Mucosa of stomach (tissue), 1 donor: ENCODE data around the gene PPM1H.
"Not testable (repeated sequence)": the region's sequence is repeated elsewhere in the genome, so short reads cannot be mapped to it uniquely, and the experiment has no call there.

Experiments used
- H3K27me3 ChIP-seq: one replicate; pipeline ENCODE4 v1.7.0; 2013; ENCODE audit warnings: mild to moderate bottlenecking, low read length; ENCODE audit not compliant: control insufficient read depth, insufficient read depth
- H3K36me3 ChIP-seq: one replicate; pipeline ENCODE4 v1.7.0; 2013; ENCODE audit warnings: low read length; ENCODE audit not compliant: control insufficient read depth, insufficient read depth
- H3K4me1 ChIP-seq: one replicate; pipeline ENCODE4 v1.7.0; 2013; ENCODE audit warnings: mild to moderate bottlenecking, low read length; ENCODE audit not compliant: control insufficient read depth, insufficient read depth
- H3K4me3 ChIP-seq: one replicate; pipeline ENCODE4 v1.7.0; 2013; ENCODE audit warnings: low read length
- H3K9ac ChIP-seq: one replicate; pipeline ENCODE4 v1.7.0; 2013; ENCODE audit warnings: mild to moderate bottlenecking, low read length, moderate library complexity
- H3K9me3 ChIP-seq: one replicate; pipeline ENCODE4 v1.7.0; 2013; ENCODE audit warnings: mild to moderate bottlenecking, low read length, moderate library complexity; ENCODE audit not compliant: control insufficient read depth
- donor health status: Pancreatic carcinoma.

Gene PPM1H

GRCh38 chr12:62934799-62935674 lies at the start of gene PPM1H:
PPM1H (minus strand) TSS chr12:62935150; CDS start chr12:62934736, 414 bp downstream.
- Histone ChIP-seq H3K27me3 (no peaks in the 10 kb centered on the region), H3K4me1 (no peaks in the 10 kb centered on the region), H3K9me3 (no peaks in the 10 kb centered on the region), H3K4me3 (peak within 1 kb of the TSS; percentile 45), H3K36me3 (no peaks in the 10 kb centered on the region), H3K9ac (peak within 1 kb of the TSS; percentile 85)

DNA sequence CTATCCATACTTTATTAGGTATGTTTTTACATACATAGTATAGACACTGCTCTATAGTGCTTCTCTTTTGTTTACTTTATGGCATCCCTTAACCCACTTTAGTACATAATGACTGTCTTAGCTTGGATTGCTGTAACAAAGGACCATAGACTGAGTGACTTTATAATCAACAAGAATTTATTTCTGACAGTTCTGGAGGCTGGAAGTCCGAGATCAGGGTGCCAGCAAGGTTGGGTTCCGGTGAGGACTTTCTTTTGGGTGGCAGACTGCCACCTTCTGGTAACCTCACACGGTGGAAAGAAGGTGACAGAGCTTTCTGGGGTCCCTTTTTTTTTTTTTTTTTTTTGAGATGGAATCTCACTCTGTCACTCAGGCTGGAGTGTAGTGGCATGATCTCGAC lies 48.6 kb upstream of the PPM1H start:
- no peak overlapping the region for H3K4me3 ChIP-seq
- H3K27me3 ChIP-seq, result no peaks in the 10 kb centered on the region
- no peaks in the 10 kb centered on the region for H3K36me3 ChIP-seq
- no peaks in the 10 kb centered on the region for H3K4me1 ChIP-seq
- H3K9me3 ChIP-seq, result no peaks in the 10 kb centered on the region
- no peak overlapping the region for H3K9ac ChIP-seq

DNA sequence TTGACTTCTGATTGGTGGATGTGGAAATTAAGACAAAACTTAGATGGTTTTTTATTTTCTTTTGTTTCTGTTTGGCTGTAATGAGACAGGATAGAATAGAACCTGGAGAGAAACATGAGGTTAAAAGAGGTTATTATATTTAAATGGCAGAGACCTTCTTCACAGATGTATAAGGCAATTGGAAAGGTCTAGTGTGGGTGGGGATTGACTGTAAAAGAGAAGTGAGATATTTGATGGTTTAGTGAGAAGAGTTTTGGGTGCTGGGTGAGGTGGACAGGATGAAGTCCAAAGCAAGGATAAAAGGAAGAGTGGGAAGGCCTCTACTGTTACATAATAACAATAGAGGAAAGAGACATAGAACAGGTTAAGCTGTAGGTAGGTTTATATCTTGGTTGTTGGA lies 43.8 kb upstream of the PPM1H start:
- Histone ChIP-seq H3K36me3 (no peaks in the 10 kb centered on the region), H3K9ac (no peak overlapping the region), H3K27me3 (no peaks in the 10 kb centered on the region), H3K9me3 (no peaks in the 10 kb centered on the region), H3K4me3 (no peak overlapping the region), H3K4me1 (no peaks in the 10 kb centered on the region)

DNA sequence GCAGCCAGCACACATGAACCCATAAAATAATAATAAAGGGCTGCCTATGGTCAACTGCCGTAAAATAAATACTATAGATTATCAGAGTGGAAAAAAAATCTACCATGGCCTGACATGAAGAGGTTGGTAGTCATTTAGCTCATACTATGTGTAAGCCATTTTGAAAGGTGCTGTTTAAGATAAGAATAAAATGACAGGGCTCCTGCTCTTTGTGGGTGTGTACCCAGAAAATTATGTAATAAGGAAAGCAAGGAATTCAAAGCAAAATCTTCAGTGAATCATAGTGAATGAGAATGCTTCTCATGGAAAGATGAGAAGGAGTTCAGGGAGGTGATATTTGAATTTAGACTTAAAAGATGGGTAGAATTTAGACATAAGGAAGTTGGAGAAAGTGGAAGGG lies 42.9 kb upstream of the PPM1H start:
- Histone ChIP-seq H3K4me3 (no peak overlapping the region), H3K4me1 (no peaks in the 10 kb centered on the region), H3K9me3 (no peaks in the 10 kb centered on the region), H3K9ac (no peak overlapping the region), H3K27me3 (no peaks in the 10 kb centered on the region), H3K36me3 (no peaks in the 10 kb centered on the region)

GRCh38 chr12:62977418-62977817 lies 42.5 kb upstream of the PPM1H start:
- H3K4me3 ChIP-seq, result no peak overlapping the region
- H3K9me3 ChIP-seq, result no peaks in the 10 kb centered on the region
- H3K9ac ChIP-seq, result no peak overlapping the region
- no peaks in the 10 kb centered on the region for H3K27me3 ChIP-seq
- no peaks in the 10 kb centered on the region for H3K36me3 ChIP-seq
- H3K4me1 ChIP-seq, result no peaks in the 10 kb centered on the region

GRCh38 chr12:62976110-62976662 lies 41.2 kb upstream of the PPM1H start:
- no peaks in the 10 kb centered on the region for H3K4me1 ChIP-seq
- no peak overlapping the region for H3K9ac ChIP-seq
- no peaks in the 10 kb centered on the region for H3K9me3 ChIP-seq
- H3K27me3 ChIP-seq, result no peaks in the 10 kb centered on the region
- no peak overlapping the region for H3K4me3 ChIP-seq
- H3K36me3 ChIP-seq, result no peaks in the 10 kb centered on the region

- Histone ChIP-seq H3K9ac (no peak overlapping the region), H3K9me3 (no peaks in the 10 kb centered on the region), H3K36me3 (no peaks in the 10 kb centered on the region), H3K4me3 (no peak overlapping the region), H3K4me1 (peaks cover 24% of the 10 kb centered on the region), H3K27me3 (no peaks in the 10 kb centered on the region)
Observed at GRCh38 chr12:62971769-62972525, 37.0 kb upstream of the PPM1H start.

DNA sequence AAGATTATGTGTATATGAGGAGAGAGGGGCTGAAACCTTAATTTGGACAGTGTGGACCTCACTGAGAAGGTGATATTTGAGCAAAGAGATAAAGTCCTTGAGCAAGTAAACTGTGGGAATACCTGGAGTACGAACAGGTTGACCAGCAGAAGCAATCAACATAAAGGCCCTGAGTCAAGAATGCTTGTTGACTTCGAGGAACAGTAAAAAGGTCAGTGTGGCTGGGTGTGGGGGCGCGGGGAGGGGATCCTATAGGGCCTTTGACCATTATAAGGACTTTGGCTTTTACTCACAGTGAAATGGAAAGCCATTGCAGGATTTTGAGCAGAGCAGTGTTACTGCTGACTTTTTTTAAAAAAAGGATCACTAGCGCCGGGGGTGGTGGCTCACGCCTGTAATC lies 34.7 kb upstream of the PPM1H start:
- Histone ChIP-seq H3K4me1 (peaks cover 30% of the 10 kb centered on the region), H3K36me3 (no peaks in the 10 kb centered on the region), H3K9me3 (no peaks in the 10 kb centered on the region), H3K4me3 (no peak overlapping the region), H3K9ac (no peak overlapping the region), H3K27me3 (no peaks in the 10 kb centered on the region)

GRCh38 chr12:62967701-62968100 lies 32.8 kb upstream of the PPM1H start:
- Histone ChIP-seq H3K27me3 (no peaks in the 10 kb centered on the region), H3K36me3 (no peaks in the 10 kb centered on the region), H3K4me3 (no peak overlapping the region), H3K9ac (peak overlapping the region; percentile 49), H3K9me3 (no peaks in the 10 kb centered on the region), H3K4me1 (peaks cover 30% of the 10 kb centered on the region)

DNA sequence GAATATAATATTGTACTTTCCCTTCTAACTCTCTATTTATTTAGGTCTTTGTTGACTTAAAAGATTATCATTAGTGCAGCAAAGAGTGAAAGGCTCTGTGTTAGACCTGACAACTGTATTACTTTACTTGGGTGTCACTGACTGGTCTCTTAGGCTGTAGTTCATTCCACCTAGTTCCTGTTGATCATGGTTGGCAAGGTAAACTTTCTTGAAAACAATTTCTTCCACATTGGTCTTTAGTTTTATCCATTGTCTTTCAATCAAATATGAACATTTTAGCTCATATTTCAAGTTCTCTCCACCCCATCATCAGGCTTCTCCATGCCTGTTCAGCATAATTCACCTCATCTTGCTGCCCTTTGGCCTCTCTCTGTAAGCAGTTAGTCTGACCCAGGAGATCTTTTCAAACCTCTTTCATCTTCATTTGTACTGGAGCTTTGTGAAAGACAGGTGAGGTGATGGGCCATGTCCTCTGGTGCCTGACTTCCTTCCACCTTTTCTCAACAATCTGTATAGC lies 32.1 kb upstream of the PPM1H start:
- H3K4me3 ChIP-seq, result no peak overlapping the region
- H3K9ac ChIP-seq, result peak overlapping the region; percentile 49
- no peaks in the 10 kb centered on the region for H3K27me3 ChIP-seq
- no peaks in the 10 kb centered on the region for H3K9me3 ChIP-seq
- H3K4me1 ChIP-seq, result peaks cover 31% of the 10 kb centered on the region
- no peaks in the 10 kb centered on the region for H3K36me3 ChIP-seq

DNA sequence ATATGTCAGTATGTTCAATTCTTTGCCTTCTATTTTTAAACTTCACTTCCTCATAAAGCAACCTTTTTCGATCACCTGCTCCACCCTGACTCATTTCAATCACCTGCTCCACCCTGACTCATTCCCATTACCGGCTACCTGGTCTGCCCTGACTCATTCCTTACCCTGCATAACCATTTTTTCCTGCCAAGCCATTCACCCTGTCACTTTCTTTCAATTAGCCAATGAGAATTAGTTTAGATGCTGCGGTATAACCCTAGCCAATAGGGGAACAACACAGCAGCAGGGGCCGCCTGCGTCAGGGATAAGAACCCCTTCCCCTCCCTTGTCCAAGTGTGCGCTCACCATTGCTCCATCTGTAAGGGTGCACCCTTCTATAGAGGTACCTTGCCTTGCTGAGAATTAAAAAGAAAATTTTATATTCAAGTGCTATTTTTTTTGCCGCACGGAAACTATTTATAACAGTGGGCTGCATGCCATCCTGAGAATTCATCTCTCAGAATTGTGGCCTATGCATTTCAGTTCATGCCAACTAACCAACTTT lies 31.6 kb upstream of the PPM1H start:
- H3K9me3 ChIP-seq, H3K36me3 ChIP-seq, H3K9ac ChIP-seq, H3K27me3 ChIP-seq, H3K4me3 ChIP-seq: not testable (repeated sequence)
- peaks cover 36% of the 10 kb centered on the region for H3K4me1 ChIP-seq

- not testable (repeated sequence) for H3K27me3 ChIP-seq, H3K9ac ChIP-seq, H3K9me3 ChIP-seq, H3K4me3 ChIP-seq, H3K36me3 ChIP-seq
- peaks cover 37% of the 10 kb centered on the region for H3K4me1 ChIP-seq
Observed at GRCh38 chr12:62965700-62966099, 30.8 kb upstream of the PPM1H start.
